Ectodermal cell (in vitro differentiated cells): ENCODE results near the gene PARP6. TPM values are rescaled to one million over a fixed set of nuclear protein-coding genes. Genes with fewer than 3 reads are reported as not detected.

Experiments
- H3K27ac ChIP-seq: 2 replicates; pipeline ENCODE4 v1.7.0; 2013; ENCODE audit warnings: mild to moderate bottlenecking, low read depth, low read length; ENCODE audit not compliant: insufficient read depth, poor library complexity, severe bottlenecking
- H3K27me3 ChIP-seq: 2 replicates; pipeline ENCODE4 v1.7.0; 2013; ENCODE audit warnings: mild to moderate bottlenecking, low read length; ENCODE audit not compliant: insufficient read depth, control insufficient read depth, poor library complexity, severe bottlenecking
- H3K36me3 ChIP-seq: one replicate; pipeline ENCODE4 v1.7.0; 2013; ENCODE audit warnings: low read length; ENCODE audit not compliant: control insufficient read depth, insufficient read depth
- H3K4me1 ChIP-seq: one replicate; pipeline ENCODE4 v1.7.0; 2013; ENCODE audit warnings: low read length; ENCODE audit not compliant: control insufficient read depth, insufficient read depth
- H3K4me3 ChIP-seq: 2 replicates; pipeline ENCODE4 v1.7.0; 2013; ENCODE audit warnings: low read depth, low read length, control low read depth; ENCODE audit not compliant: insufficient read depth
- H3K9me3 ChIP-seq: 2 replicates; pipeline ENCODE4 v1.7.0; 2013; ENCODE audit warnings: mild to moderate bottlenecking, low read length, moderate library complexity; ENCODE audit not compliant: control insufficient read depth
- WGBS, 2 experiments: methylation state at CpG; one replicate each; pipeline ENCODE4 v1.1.7; 2013; ENCODE audit warnings: missing lambda C conversion rate in 2 of 2; 5-methylcytosine and 5-hydroxymethylcytosine counted together
- polyA plus RNA-seq, 4 experiments: library from polyadenylated mRNA; stranded (reverse); fragments of 50-300 nt; gene quantifications; one replicate each; pipeline ENCODE4 v1.2.3, GENCODE V29; 2013

The PARP6 gene, protein sequence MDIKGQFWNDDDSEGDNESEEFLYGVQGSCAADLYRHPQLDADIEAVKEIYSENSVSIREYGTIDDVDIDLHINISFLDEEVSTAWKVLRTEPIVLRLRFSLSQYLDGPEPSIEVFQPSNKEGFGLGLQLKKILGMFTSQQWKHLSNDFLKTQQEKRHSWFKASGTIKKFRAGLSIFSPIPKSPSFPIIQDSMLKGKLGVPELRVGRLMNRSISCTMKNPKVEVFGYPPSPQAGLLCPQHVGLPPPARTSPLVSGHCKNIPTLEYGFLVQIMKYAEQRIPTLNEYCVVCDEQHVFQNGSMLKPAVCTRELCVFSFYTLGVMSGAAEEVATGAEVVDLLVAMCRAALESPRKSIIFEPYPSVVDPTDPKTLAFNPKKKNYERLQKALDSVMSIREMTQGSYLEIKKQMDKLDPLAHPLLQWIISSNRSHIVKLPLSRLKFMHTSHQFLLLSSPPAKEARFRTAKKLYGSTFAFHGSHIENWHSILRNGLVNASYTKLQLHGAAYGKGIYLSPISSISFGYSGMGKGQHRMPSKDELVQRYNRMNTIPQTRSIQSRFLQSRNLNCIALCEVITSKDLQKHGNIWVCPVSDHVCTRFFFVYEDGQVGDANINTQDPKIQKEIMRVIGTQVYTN
- polyA plus RNA-seq (2013, experiment 1 of 4): 82.7 TPM
- 87.6 TPM for polyA plus RNA-seq (2013, experiment 2 of 4)
- polyA plus RNA-seq (2013, experiment 3 of 4): 52.9 TPM
- polyA plus RNA-seq (2013, experiment 4 of 4): 63.8 TPM

DNA sequence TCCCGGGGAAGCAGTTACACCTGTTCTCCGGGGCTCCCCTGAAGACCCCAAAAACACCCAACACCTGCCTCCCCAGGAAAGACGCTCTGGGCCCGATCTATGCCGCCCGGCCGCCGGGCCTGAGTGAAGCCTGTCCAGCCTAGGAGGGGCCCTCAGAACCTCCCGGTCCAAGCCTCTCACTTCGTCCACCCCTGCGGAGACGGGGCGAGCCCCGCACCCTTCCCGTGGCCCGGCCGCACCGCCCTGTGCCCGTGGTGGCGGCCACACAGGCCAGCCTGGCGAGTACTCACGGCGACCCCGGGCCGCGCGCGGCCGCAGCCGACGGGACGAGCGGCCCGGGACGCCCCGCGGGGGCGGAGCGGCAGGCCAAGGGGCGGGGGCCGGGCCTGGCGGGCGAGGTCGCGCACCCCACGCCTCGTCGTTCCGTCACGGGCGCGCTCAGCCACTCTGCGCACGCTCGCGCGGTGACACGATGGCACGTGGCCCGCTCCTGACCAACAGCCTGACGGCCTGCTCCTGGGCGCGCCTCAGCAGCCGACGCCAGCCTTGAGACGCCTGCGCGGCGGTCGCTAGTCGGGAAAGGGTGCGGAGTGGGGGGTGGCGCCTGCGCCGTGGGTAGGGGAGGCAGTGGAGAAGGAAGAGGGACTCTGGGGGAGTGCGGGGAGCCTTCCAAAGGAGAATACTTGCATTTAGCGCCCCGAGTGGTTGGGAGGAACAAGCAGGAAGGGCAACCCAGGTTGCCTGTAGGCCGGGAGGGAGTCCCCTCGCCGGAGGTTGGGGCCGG lies at the start of gene PARP6:
Gene PARP6 (minus strand): TSS at position 342 of the 784 bp plus-strand sequence. CDS start 5,077 bp downstream, outside the sequence.
- Histone ChIP-seq H3K9me3 (no peaks in the 10 kb centered on the region), H3K27me3 (peaks cover 19% of the 10 kb centered on the region), H3K27ac (no peak within 1 kb of the TSS), H3K4me1 (peaks cover 4% of the 10 kb centered on the region), H3K36me3 (peaks cover 3% of the 10 kb centered on the region), H3K4me3 (peak within 1 kb of the TSS; percentile 83)
- 1% methylated on average over 82 of the region's 82 CpGs for WGBS, 2 experiments

DNA sequence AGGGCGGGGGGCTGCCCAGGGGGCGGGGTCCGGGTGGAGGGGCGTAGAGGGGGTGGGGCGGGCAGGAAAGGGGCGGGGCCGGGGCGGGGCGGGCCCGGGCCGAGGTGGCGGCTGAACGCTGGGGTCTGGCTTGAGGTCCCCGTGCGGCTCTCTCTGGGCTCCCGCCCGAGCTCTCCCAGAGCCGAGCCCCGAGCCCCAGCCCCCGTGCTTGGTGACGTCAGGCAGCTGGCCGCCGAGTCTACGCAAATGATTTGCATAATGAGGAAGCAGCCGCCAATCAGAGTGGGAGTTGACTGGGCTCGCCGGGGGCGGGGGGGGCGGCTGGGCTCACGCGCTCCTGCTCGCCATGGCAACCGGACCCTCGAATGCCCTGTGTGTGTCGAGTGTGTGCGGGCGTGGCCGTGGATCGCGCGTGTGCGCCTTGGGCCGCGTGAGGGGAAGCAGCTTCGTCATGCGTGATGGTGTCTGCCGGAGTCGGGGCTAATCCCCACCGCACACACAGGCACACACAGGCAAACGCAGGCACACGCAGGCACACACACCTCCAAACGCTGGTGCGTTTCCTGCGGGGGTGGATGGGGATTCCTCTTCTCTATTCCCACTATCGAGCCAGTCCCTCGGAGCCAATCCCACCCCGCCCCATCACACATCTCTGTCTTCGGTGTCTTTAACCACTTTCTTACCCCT lies 47.8 kb upstream of the PARP6 start, which contains the start of gene CELF6:
Gene CELF6 (minus strand): TSS at position 173 of the 687 bp plus-strand sequence. CDS start 283 bp downstream, outside the sequence.
- Histone ChIP-seq H3K27me3 (peaks cover 48% of the 10 kb centered on the region), H3K36me3 (no peaks in the 10 kb centered on the region), H3K9me3 (no peaks in the 10 kb centered on the region), H3K4me3 (peak within 1 kb of the TSS; percentile 39), H3K27ac (peak within 1 kb of the TSS; percentile 53), H3K4me1 (no peaks in the 10 kb centered on the region)
- WGBS, 2 experiments: 1% methylated on average over 56 of the region's 58 CpGs

DNA sequence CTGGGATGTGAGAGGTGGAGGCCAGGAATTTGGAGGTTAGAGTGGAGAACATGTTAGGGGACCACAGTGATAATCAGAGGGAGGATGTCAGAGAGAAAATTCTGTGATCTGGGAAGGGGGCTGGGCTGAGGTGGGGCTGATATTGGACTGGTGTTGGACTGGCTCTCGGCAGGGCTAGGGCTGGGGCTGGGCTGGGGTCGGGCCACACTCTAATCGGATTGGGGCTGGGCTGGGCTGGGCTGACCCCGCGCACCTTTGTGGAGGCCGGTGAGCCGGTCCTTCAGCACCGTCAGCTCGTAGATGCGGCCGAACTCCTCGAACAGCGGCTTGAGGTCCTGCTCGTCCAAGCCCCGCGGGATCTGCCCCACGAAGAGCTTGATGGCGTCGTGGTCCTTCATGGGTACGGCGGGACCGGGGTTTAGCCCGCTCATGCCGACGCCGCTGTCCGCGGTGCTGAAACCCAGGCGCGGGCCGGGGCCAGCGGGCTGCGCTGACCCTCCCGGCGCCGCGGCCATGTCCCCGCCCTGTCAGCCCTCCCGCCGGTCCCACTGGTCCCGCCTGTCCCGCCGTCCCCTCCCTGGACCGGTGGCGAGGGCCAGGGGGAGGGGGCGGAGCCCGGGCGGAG lies 47.1 kb upstream of the PARP6 start:
- Histone ChIP-seq H3K4me3 (peak overlapping the region; percentile 8), H3K27me3 (peaks cover 48% of the 10 kb centered on the region), H3K9me3 (no peaks in the 10 kb centered on the region), H3K4me1 (no peaks in the 10 kb centered on the region), H3K36me3 (no peaks in the 10 kb centered on the region), H3K27ac (no peak overlapping the region)
- 7 to 8% methylated on average over 41 to 45 of the region's 48 CpGs for WGBS, 2 experiments

DNA sequence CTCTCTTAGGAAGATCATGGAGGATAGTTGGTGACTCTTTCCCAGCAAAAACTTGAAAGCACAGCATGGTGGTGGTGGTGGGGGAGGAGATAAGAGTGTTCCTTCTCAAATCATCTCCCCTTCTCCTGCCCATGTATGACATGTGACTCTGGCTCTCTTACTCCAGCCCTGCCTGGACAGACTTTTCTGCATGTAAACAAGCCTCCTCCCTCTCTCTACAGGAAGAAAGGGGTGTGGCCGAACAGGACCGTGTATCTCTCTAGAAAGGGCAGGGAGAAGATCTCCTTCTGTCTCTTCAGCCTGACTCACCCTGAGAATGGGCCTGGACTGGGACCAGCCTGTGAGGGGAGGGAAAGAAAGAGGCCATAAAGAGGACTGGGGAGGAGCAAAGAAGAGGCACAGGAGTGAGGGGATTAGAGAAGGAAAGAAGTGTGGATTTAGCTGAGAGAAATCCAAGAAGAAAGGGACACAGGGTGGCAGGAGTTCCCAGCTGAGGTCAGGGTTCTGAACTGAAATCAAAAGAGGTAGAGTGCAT lies 46.1 kb upstream of the PARP6 start:
- WGBS, 2 experiments: 27 to 39% methylated on average over 2 of the region's 2 CpGs
- Histone ChIP-seq H3K36me3 (no peaks in the 10 kb centered on the region), H3K27me3 (peaks cover 48% of the 10 kb centered on the region), H3K4me3 (no peak overlapping the region), H3K4me1 (no peaks in the 10 kb centered on the region), H3K27ac (no peak overlapping the region), H3K9me3 (no peaks in the 10 kb centered on the region)

DNA sequence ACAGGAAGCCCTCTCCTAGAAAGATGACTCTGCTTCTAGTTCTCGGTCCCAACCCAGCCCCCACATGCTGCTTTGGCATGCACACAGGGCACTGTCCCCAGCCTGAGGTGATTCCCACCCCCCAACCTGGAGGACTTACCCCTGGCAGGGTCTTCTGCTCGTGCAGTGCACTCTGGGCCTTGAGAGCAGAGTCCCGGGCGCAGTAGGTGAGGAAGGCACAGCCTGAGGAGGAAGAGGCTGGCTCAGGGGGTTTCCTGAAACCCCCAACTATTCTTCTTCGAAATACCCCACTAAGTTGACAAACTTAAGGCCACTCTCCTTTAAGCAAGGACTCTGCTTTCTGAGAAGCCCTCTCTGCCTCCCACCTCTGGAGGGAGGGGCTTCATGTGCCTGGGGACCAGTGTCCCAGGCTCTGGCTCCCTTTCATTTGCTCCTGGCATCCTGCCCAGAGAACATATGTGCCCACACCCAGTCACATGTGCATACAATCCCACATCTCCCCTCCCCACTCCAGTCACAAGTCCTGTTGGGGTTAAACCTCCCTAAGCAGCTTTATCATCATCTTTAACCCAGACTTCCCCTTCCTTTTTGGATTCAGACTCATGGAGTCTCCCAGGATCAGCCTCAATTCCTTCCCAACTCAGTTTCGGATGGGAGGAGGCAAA lies 43.5 kb upstream of the PARP6 start:
- Histone ChIP-seq H3K27me3 (peaks cover 47% of the 10 kb centered on the region), H3K36me3 (no peaks in the 10 kb centered on the region), H3K27ac (no peak overlapping the region), H3K9me3 (no peaks in the 10 kb centered on the region), H3K4me1 (no peaks in the 10 kb centered on the region), H3K4me3 (no peak overlapping the region)
- 74 to 83% methylated on average over 6 of the region's 6 CpGs for WGBS, 2 experiments

DNA sequence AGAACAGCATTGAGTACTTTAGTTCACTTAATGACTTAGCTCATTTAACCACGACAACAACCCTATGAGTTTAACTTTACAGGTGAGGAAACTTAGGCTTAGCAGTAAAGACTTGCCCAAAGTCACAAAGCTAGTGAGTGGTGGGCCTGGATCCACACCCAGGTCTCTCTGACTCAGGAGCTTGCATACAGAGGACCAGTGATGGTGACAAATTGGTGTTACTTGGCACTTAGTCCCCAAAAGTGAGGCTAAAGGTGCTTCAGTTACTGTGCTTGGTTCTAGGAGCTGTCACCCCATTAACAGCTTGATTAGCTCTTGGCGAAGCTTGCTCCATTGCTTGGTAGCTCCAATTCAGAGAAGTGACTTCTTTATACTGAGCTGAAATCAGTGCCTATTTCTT lies 41.5 kb upstream of the PARP6 start:
- no peak overlapping the region for H3K27ac ChIP-seq
- H3K9me3 ChIP-seq: no peaks in the 10 kb centered on the region
- no peaks in the 10 kb centered on the region for H3K4me1 ChIP-seq
- no peaks in the 10 kb centered on the region for H3K36me3 ChIP-seq
- H3K4me3 ChIP-seq: no peak overlapping the region
- H3K27me3 ChIP-seq: peaks cover 35% of the 10 kb centered on the region
- WGBS, 2 experiments: 89 to 94% methylated on average over 2 of the region's 2 CpGs

DNA sequence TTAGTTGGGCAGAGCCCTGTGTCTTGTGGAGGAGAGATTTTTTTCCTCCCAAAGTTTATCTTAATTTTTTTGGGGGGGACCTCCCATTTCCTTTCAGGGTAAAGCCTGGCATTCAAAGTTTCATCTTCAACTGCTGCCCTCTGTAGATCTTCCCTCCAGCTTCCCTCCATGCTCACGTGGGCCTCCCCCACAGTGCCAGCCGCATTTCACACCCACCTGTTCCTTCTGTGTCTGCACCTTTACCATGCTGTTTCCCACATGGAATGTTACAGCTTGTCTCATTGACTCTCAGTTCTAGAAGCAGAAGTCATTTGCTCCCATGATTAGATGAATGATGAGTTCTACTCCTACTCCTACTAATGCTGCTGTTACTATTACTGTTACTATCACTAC lies 41.1 kb upstream of the PARP6 start:
- no peaks in the 10 kb centered on the region for H3K4me1 ChIP-seq
- no peak overlapping the region for H3K27ac ChIP-seq
- WGBS, 2 experiments: 83 to 91% methylated on average over 2 of the region's 2 CpGs
- no peaks in the 10 kb centered on the region for H3K9me3 ChIP-seq
- no peaks in the 10 kb centered on the region for H3K36me3 ChIP-seq
- no peak overlapping the region for H3K4me3 ChIP-seq
- peaks cover 31% of the 10 kb centered on the region for H3K27me3 ChIP-seq

DNA sequence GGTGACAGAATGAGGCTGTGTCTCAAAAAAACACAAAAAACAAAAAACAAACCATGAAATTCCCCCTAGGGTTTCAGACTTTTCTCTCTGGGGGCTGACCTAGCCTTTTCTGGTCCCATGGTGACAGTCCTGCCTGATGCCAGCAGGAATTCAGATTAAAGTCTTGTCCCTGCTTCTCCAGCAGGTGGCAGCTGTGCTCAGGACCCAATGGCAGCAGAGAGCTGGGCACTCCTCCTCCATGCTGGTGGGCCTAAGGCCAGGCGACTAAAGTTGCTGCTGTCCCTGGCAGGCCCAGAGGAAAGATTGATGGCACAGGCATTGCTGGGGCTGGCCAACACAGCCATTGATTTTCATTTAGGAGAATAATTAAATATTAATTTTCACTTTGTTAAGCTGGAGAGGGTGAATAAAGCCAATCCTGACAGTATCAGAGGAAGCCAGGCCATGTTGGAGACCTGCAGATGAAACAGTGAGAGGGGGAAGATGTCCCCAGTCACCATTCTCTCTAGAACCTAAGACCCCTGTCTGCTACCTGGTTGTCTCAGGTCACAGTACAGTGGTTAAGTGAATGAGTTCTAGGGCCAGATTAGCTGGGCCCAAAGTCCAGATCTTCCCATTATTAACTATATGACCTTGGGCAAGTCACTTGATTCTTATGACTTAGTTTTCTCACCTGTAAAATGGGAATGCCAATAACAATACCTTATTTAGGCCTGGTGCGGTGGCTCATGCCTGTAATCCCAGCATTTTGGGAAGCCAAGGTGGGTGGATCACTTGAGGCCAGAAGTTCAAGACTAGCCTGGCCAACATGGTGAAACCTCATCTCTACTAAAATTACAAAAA lies 40.5 kb upstream of the PARP6 start:
- H3K27ac ChIP-seq: no peak overlapping the region
- no peaks in the 10 kb centered on the region for H3K36me3 ChIP-seq
- H3K4me1 ChIP-seq: no peaks in the 10 kb centered on the region
- H3K27me3 ChIP-seq: peaks cover 26% of the 10 kb centered on the region
- 58% methylated on average over 2 of the region's 2 CpGs for WGBS, 2 experiments
- no peak overlapping the region for H3K4me3 ChIP-seq
- H3K9me3 ChIP-seq: no peaks in the 10 kb centered on the region
